NCI-H446 (cell line): ENCODE measurements around the gene TXNDC2.
"Not testable (repeated sequence)": the region's sequence is repeated elsewhere in the genome, so short reads cannot be mapped to it uniquely, and the experiment has no call there.

Source experiments
- DNase-seq, 2 experiments: peaks; one replicate each; lab custom pipeline; 2025; lab: John Stamatoyannopoulos, UW

The TXNDC2 gene

GRCh38 chr18:9885170-9886004 lies at the start of gene TXNDC2:
TSS of gene TXNDC2 (plus strand) at chr18:9885973. CDS start at chr18:9886681, 708 bp downstream.
- no peak for DNase-seq

- DNase-seq = no peak
These were observed 47.5 kb upstream of the TXNDC2 start for GRCh38 chr18:9838144-9838877.

- no peak for DNase-seq
These were observed 46.6 kb upstream of the TXNDC2 start for GRCh38 chr18:9839211-9839610.

GRCh38 chr18:9839853-9840252 lies 45.9 kb upstream of the TXNDC2 start:
- no peak for DNase-seq

DNA sequence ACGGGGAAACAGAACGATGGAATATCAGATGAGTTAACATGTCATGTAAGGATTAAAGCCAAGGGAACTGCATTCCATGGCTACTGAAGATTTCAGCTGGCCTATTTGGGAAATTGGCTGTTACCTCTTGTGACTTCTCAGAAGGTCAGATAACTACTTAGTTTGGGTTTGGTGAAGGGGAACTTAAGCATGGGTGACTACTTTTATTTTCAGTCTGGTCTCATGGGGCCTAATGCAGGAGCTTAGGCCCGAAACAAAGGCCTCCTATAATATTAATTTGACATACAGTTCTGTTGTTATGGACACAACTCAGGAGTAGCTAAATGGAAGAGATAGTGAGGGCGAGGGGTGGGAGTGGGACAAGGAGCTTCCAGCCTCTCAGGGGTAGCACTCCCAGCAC lies 44.0 kb upstream of the TXNDC2 start:
- DNase-seq = no peak

DNA sequence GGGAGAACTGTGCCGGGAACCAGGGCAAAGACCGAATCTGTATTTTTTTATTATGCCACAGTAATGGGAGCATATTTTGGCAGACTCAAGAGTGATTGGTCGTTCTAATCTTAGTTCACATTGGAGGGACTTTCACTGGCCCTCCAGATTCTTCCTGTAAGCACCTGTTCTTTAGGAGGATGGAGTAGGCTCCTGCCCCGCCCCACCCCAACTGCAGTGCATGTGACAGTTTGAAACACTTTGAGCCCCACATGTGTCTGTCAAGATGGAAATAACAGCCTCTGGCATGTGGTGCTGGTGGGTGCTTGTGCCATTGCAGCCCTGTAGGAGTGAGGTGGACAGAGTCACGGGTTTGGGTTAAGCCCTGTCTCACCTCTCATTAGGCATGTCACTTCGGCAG lies 43.3 kb upstream of the TXNDC2 start:
- DNase-seq = no peak

- no peak for DNase-seq
These were observed 40.5 kb upstream of the TXNDC2 start for GRCh38 chr18:9845256-9845655.

- no peak for DNase-seq
These were observed 39.4 kb upstream of the TXNDC2 start for GRCh38 chr18:9846162-9846925.

- no peak for DNase-seq
These were observed 37.4 kb upstream of the TXNDC2 start for GRCh38 chr18:9848170-9848879.

- no peak for DNase-seq
These were observed 36.1 kb upstream of the TXNDC2 start for GRCh38 chr18:9849407-9850283.

- DNase-seq = no peak
These were observed 35.5 kb upstream of the TXNDC2 start for GRCh38 chr18:9850309-9850708.

DNA sequence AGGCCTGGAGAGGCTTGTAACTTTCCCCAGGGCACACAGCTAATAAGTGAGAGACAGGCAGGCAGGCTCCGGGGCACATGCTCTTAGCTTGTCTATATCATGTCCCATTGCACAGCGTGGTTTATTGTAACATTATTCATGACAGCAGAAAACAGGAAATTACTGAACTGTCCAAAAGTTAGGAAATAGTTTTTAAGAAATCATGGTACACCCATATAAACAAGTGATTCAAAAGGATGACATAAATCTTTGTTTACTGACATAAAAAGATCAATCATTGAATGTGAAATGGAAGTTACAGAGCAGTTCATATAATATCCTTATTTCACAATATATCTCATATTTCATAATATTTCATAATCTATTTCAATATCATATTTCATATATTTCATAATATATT lies 34.3 kb upstream of the TXNDC2 start:
- DNase-seq = no peak

- DNase-seq = no peak
These were observed 33.3 kb upstream of the TXNDC2 start for GRCh38 chr18:9852266-9853081.

DNA sequence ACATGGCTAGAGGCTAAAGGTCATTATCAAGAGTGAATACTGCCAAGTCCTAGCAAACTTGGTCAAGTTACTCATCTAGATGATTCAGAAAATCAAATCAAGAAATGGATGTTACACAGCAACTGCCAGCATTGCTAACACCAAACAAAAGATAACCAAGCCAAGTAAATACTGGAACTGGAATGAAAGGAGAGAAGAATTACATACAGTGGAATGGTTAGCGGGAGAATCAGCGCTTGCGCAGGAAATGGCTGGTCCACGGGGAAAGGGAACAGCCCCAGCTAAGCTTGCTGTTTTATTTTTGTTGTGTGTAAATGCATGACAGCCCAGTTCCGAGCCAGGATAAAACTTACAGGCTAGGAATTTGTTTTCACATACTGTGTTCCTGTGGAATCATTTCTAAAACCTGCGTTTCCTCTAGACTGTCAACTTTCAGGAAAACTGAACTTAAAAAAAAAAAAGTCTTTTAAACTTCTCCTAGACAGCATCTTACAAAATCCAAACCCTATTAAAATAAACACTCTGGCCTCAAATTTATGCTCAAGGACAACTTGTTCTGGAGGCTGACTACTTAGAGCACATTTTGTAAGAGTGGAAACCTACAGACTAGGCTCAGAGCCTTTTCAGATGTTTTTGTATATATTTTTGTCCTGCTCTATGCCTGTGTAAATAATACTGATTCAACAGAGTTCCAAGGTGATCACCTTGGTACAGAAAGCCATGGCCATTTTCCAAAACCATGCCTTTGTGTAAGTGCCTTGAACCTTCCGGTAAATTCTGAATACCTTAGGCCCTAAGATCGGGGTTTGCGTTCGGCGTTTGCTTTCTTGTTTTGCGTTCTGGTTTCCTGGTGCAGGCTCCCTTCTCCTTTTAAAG lies 30.7 kb upstream of the TXNDC2 start:
- DNase-seq = no peak

DNA sequence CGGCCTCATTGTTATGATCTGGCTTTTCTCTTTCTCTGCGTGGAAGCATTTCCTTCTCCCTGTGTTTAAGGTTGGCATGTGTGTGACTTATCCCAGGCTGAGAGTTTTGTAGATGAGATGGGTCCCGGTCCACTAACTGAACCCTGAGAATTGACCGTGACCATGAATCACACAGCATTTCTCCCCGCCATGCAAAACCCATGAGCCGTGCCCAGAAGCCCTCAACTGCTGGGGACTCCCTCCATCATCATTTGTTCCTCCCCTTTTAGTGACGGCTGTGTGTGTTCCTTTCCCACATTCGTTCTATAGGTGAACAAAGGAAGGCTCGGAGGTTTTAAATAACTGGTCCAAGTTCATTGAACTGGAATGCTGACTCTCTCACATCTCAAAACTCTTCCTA lies 30.1 kb upstream of the TXNDC2 start:
- DNase-seq = no peak

DNA sequence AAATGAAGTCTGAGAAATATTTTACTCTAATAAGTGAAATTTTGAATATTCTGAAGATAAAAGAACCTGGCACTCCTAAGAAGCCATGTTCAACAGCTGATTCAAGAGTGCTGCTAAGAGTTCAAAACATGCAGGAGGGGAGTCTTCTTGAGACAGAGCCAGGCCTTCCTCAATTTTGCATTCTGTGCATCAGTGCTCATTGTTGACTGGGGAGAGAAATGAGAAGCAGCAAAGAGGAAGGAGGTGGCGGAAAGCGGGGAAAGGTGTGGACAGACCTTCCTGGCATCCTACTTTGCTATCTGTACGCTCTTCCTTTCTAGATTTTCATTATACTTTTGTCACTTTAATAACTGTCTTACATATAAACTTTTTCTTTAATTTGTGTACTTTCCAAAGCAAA lies 29.7 kb upstream of the TXNDC2 start:
- no peak for DNase-seq

DNA sequence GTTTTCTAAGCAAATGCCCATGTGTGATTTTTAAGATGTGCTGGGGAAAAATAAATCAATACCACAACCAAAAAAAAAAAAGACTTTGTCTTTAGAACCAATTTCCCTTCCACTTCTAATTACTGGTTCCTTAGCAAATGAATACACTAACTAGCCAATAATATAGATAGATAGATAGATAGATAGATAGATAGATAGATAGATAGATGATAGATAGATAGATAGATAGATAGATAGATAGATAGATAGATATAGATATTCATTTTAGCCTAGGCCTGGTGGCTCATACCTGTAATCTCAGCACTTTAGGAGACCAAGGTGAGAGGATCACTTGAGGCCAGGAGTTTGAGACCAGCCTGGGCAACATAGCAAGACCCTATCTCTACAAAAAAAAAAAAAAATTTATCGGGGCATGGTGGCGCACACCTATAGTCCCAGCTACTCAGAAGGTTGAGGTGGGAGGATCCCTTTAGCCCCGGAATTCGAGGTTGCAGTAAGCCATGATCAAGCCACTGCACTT lies 28.2 kb upstream of the TXNDC2 start:
- DNase-seq = not testable (repeated sequence)

DNA sequence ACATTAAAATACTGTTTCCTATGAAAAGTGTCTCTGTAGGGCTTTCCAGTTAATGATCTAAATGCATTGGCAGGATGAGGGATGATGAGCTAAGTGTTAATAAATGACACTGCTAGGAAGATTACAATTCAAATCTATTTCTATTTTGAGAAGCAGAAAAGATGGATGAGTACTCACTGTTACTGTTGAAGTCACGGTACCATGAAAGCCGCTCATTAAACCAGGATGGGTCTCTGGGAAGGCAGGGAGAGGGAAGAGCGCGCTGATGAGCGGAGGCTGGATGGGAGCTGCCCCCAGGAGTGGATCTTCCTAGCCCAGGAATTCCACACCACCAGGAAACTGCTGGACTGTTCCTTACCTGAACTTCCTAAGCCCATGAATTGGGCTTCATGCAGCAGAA lies 27.1 kb upstream of the TXNDC2 start:
- DNase-seq = no peak

DNA sequence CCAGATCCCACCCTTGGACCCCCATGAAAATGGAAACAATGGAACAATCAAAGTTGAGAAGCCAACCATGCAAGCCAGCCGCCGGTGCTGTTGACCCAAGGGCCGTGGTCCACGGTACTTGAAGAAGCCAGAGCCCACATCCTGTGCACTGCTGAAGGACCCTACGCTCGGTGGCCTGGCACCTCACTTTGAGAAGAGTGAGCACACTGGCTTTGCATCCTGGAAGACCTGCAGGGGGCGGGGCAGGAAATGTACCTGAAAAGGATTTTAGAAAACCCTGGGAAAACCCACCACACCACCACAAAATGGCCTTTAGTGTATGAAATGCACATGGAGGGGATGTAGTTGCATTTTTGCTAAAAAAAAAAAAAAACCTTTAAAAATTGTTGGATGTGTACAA lies 26.5 kb upstream of the TXNDC2 start:
- no peak for DNase-seq
